ENCODE data around the gene FNIP1. TPM values are rescaled to one million over a fixed set of nuclear protein-coding genes. Genes with fewer than 3 reads are reported as not detected.

The FNIP1 gene
- total and polyA plus RNA-seq, 2 of the 13 experiments (the other 11 are each of a cell fraction or from before 2014, with no cell fraction given), result 10.9 to 29.3 TPM

GRCh38 chr5:131634996-131635683 is 161.7 kb downstream of the FNIP1 start, which contains the start of gene RAPGEF6 (continued):
- TF ChIP-seq ZNF574 (CRISPR knock-in tag; IDR thresholded peaks at IDR 0.05), result peak; percentile 79
- no peak for TF ChIP-seq ZSCAN12 (CRISPR knock-in tag; IDR thresholded peaks at IDR 0.05)
- TF ChIP-seq IRF9 (CRISPR knock-in tag; IDR thresholded peaks at IDR 0.05; ENCODE audit: borderline replicate concordance), result peak; percentile 82
- TF ChIP-seq DRAP1 (CRISPR knock-in tag; IDR thresholded peaks at IDR 0.05), result peak; percentile 87
- no peak for TF ChIP-seq LRRFIP1 (CRISPR knock-in tag; conservative IDR thresholded peaks at IDR 0.05)
- peak; percentile 69; the same call in 1 of the 2 replicates for TF ChIP-seq THAP9 (CRISPR knock-in tag; IDR thresholded peaks at IDR 0.05; ENCODE audit: borderline replicate concordance)
- peak; percentile 79; the same call in 1 of the 2 replicates for TF ChIP-seq CCDC6 (CRISPR knock-in tag; IDR thresholded peaks at IDR 0.05)
- TF ChIP-seq MLXIP (CRISPR knock-in tag; IDR thresholded peaks at IDR 0.05; ENCODE audit: borderline replicate concordance), result no peak
- no peak for TF ChIP-seq CAMTA2 (CRISPR knock-in tag; IDR thresholded peaks at IDR 0.05; ENCODE audit: borderline replicate concordance)
- TF ChIP-seq ZNF598 (CRISPR knock-in tag; IDR thresholded peaks at IDR 0.05; ENCODE audit: borderline replicate concordance), result no peak
- no peak for TF ChIP-seq ZBTB1 (CRISPR knock-in tag; IDR thresholded peaks at IDR 0.05; ENCODE audit: borderline replicate concordance)
- TF ChIP-seq IKZF5 (CRISPR knock-in tag; IDR thresholded peaks at IDR 0.05), result peak; percentile 72
- no peak for TF ChIP-seq ZFAT (CRISPR knock-in tag; conservative IDR thresholded peaks at IDR 0.05)

Measured in HepG2 (cell line).